Gastrocnemius medialis (tissue), 4 donors: Measurements from ENCODE around the gene HSPB7. TPM values are rescaled to one million over a fixed set of nuclear protein-coding genes. Genes with fewer than 3 reads are reported as not detected.
"Not testable (repeated sequence)": the region's sequence is repeated elsewhere in the genome, so short reads cannot be mapped to it uniquely, and the experiment has no call there.

ENCODE experiments used
- ATAC-seq, 2 donors: fragments of 150-250 bp; one replicate each; pipeline ENCODE4 v1.9.1; 2016
- DNase-seq, 2 donors: peaks; one replicate each; pipeline ENCODE4 v3.0.0-alpha.2; 2019
- H3K27ac ChIP-seq, 4 donors: fragments of 200-600 bp; sonication (generic); 1 replicate in 1 of 4; 2 replicates in 3 of 4; pipeline ENCODE4 v1.5.1; 2016 to 2018; ENCODE audit warnings: mild to moderate bottlenecking in 2 of 4, moderate library complexity in 1 of 4
- H3K27me3 ChIP-seq, 3 donors: fragments of 200-600 bp; sonication (generic) in 2 of 3; 1 replicate in 1 of 3; 2 replicates in 2 of 3; pipeline versions ENCODE4 v1.5.1 to v1.6.0; 2016 to 2019; ENCODE audit warnings: mild to moderate bottlenecking in 1 of 3, moderate library complexity in 1 of 3
- H3K36me3 ChIP-seq, 2 donors: fragments of 200-600 bp; sonication (generic) in 1 of 2; one replicate each; pipeline ENCODE4 v1.5.1; 2017 to 2018
- H3K4me1 ChIP-seq, 2 donors: fragments of 200-600 bp; sonication (generic) in 1 of 2; one replicate each; pipeline ENCODE4 v1.5.1; 2016 to 2017; ENCODE audit warnings: mild to moderate bottlenecking in 2 of 2
- H3K4me3 ChIP-seq, 4 donors: fragments of 200-600 bp; sonication (generic) in 3 of 4; 1 replicate in 1 of 4; 2 replicates in 3 of 4; pipeline ENCODE4 v1.5.1; 2016 to 2019; ENCODE audit warnings: mild to moderate bottlenecking in 2 of 4
- H3K9me3 ChIP-seq, 3 donors: fragments of 200-600 bp; sonication (generic) in 2 of 3; 1 replicate in 1 of 3; 2 replicates in 2 of 3; pipeline ENCODE4 v1.5.1; 2016 to 2019
- CTCF ChIP-seq, 5 experiments: fragments of 450-650 bp in 3 of 5; fragments of 200-600 bp in 2 of 5; sonication (generic) in 2 of 5; IDR thresholded peaks in 4 of 5; conservative IDR thresholded peaks in 1 of 5; 1 replicate in 4 of 5; 2 replicates in 1 of 5; pipeline ENCODE4 v1.5.1; 2016 to 2019; ENCODE audit warnings: antibody characterized with exemption in 5 of 5, mild to moderate bottlenecking in 3 of 5, moderate library complexity in 3 of 5
- POLR2A ChIP-seq, 2 donors: fragments of 450-650 bp; IDR thresholded peaks; one replicate each; pipeline ENCODE4 v1.6.1; 2017; ENCODE audit warnings: antibody characterized with exemption in 2 of 2, mild to moderate bottlenecking in 2 of 2, moderate library complexity in 2 of 2
- in situ Hi-C, 4 donors: fragments of 200-750 bp; cut with MboI; loops; one replicate each; pipeline versions ENCODE4 v1.15.0 to v1.8.0; 2017; ENCODE audit warnings: low sequenced_read_pairs in 4 of 4
- intact Hi-C: fragments of 100-400 bp; cut with DNase I; formaldehyde crosslinking; loops from one replicate; pipeline ENCODE4 v1.15.1; 2023; ENCODE audit warnings: low total_unique reads
- total RNA-seq, 4 donors: library from RNA; depleted of rRNA; stranded (reverse); fragments of >200 nt; gene quantifications; one replicate each; pipeline versions ENCODE4 v1.1.0 to v1.2.3, GENCODE V29; 2016

The HSPB7 gene
- total RNA-seq, 4 donors from 2014 or later, result 355 to 1,466 (median 716) TPM

DNA sequence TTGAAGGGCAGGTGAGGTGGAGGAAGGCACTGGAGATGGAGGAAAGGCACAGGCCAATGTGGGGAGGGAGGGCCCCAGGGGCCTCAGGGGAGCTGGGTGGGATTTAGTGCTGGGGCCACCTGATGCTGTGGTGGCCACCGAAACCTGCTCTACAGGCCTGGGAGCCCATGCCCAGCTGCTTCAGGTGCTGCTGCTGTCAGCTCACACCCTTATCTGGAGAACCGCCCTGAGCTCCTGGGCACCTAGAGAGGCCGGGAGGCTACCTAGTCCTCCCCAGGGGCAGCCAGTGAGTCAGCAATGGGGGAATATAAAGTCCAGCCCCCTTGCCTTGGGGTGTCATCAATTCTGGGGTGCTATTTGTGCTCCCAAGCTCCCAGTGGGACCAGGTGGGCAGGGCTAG, 43.4 kb upstream of the HSPB7 start:
- no peak for TF ChIP-seq POLR2A (IDR thresholded peaks at IDR 0.05)
- no peak for TF ChIP-seq CTCF (IDR thresholded peaks at IDR 0.05 in 4 of 5, conservative IDR thresholded peaks at IDR 0.05 in 1 of 5)
- in situ Hi-C loops, result loop anchor here in 1 of 4 donors (25.0 kb wide), 1 partner anchor 249 kb away; the partner anchor contains the start of gene UQCRHL
- no peaks in the 10 kb centered on the region for H3K4me1 ChIP-seq
- H3K27me3 ChIP-seq, result no peaks in the 10 kb centered on the region
- DNase-seq (no peak), ATAC-seq (no peak)
- H3K4me3 ChIP-seq, result no peak overlapping the region
- H3K9me3 ChIP-seq, result no peaks in the 10 kb centered on the region
- intact Hi-C loops, result no loop called here
- no peak overlapping the region for H3K27ac ChIP-seq
- no peaks in the 10 kb centered on the region for H3K36me3 ChIP-seq

DNA sequence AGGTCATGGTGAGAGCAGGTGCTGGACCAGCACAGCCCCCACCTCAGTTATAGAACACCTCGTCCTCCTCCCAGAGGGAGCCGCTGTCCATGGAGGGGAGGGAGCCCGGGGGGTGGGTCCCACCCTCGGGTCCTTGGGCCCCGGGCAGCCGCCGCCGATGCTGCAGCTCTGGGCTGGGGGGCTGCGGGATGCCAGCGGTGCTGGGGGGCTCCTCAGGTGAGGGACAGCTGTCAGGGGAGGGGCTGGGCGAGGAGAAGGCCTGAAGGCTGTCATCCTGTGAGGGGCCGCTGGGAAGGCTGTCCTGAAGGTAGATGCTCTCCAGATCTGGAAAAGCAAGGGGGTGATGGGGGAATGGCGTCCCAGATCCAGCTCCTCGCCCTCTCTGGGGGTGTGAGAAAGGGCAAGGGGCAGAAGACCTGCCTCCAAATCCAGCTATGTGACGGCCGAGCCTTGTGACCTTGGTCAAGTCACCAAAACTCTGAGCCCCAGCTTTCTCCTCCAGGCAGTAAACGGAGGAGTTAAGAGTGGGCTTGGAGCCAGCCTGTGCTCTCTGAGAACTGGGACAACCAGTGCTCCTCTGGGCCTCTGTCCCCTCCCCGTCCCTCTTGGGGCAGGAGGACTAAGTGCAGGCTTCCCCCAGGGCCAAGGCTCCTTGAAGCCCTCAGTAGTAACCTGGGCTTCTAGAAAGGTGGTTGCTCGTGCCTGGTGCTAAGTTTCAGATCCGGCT, 40.7 kb upstream of the HSPB7 start:
- not testable (repeated sequence) for ATAC-seq, H3K9me3 ChIP-seq, H3K27ac ChIP-seq, DNase-seq, H3K4me1 ChIP-seq, H3K4me3 ChIP-seq, H3K36me3 ChIP-seq, H3K27me3 ChIP-seq
- intact Hi-C loops (loop anchor here (1.0 kb wide), 2 partner anchors 8 to 21 kb away; no protein-coding TSS in a partner anchor), in situ Hi-C loops (loop anchor here in 3 of 4 donors (10.0 to 25.0 kb wide), 2 partner anchors 54 to 246 kb away; partner anchors contain the start of genes SRARP (in 2 of the 3) and UQCRHL (in 1 of the 3))

- H3K27ac ChIP-seq, H3K4me3 ChIP-seq, H3K36me3 ChIP-seq, H3K4me1 ChIP-seq, intact Hi-C loops, DNase-seq, H3K9me3 ChIP-seq, H3K27me3 ChIP-seq, ATAC-seq: not testable (repeated sequence)
- in situ Hi-C loops, result loop anchor here in 3 of 4 donors (10.0 to 25.0 kb wide), 2 partner anchors 53 to 245 kb away; partner anchors contain the start of genes SRARP (in 2 of the 3) and UQCRHL (in 1 of the 3)
Measured at GRCh38 chr1:16057314-16057915, 39.6 kb upstream of the HSPB7 start.

DNA sequence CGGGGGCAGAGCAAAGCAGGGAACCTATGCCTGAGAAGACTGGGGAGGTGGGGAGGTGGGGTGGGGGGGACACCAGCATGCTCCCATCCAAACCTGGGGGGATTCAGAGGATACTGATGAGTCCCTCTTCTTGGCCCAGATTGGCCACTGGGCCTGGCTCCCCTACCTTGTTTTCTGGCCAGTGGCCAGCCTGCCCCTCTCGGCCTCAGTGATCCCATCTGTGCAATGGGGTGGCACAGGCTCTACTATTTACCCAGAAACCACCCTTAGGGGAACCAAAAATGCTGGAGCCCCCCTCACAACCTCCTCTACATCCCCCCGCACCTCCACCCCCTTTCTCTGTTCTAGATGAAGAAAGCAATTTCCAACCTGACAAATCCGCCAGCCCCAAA, 38.7 kb upstream of the HSPB7 start:
- H3K36me3 ChIP-seq, H3K27ac ChIP-seq, H3K27me3 ChIP-seq, H3K9me3 ChIP-seq, ATAC-seq, H3K4me3 ChIP-seq, H3K4me1 ChIP-seq, DNase-seq: not testable (repeated sequence)
- in situ Hi-C loops, result loop anchor here in 3 of 4 donors (10.0 to 25.0 kb wide), 2 partner anchors 52 to 244 kb away; partner anchors contain the start of genes SRARP (in 2 of the 3) and UQCRHL (in 1 of the 3)
- intact Hi-C loops, result loop anchor here (1.0 kb wide), 2 partner anchors 47 to 264 kb away; no protein-coding TSS in a partner anchor

DNA sequence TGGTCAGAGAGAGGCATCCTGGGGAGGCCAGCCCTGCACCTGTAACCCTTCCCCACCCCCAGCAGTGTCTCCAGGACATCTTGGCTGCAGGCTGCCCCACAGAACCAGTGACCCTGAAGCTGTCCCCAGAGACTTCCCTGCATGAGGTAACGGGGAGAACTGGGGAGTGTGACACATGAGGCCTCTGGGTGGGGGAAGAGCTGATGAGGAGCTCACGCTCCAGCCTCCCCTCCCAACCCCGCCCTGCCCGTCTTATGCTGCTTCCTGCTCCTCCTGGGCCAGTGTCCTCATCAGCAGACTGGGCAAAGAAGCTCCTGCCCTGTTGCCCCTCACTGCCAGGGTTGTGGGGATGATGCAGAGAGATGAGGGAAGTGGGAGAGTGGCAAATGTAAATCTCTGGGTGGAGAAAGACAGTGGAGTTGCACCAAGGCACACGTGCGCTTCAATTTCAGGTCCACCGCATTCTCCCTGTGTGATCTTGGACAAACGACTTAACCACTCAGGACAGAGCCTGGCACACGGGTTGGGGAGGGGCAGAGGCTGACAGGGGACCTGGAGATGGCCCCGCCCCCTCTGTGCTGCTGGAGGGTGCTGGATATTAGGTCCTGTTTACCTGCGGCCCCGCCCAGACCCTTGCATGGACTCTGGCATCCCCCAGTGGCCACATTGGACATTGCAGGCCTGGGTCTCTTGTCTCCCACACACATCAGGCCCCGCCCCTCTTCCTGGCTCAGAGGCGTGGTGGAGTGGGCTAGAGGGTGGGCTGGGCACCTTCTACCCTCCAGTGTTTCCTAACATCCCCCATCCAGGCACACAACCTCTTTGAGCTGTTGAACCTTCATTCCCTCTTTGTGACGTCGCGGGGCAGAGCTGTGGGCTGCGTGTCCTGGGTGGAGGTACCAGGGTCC, 38.0 kb upstream of the HSPB7 start:
- in situ Hi-C loops, result loop anchor here in 3 of 4 donors (10.0 to 25.0 kb wide), 2 partner anchors 51 to 244 kb away; partner anchors contain the start of genes SRARP (in 2 of the 3) and UQCRHL (in 1 of the 3)
- DNase-seq, result peak; percentile 61 to 81
- H3K9me3 ChIP-seq, result no peaks in the 10 kb centered on the region
- ATAC-seq, result peak; percentile 80 to 91
- intact Hi-C loops, result loop anchor here (1.0 kb wide), 2 partner anchors 47 to 264 kb away; no protein-coding TSS in a partner anchor
- no peaks in the 10 kb centered on the region for H3K27me3 ChIP-seq
- no peak for TF ChIP-seq POLR2A (IDR thresholded peaks at IDR 0.05)
- peak; percentile 80 to 99 (median 97) for TF ChIP-seq CTCF (IDR thresholded peaks at IDR 0.05 in 4 of 5, conservative IDR thresholded peaks at IDR 0.05 in 1 of 5)
- H3K4me1 ChIP-seq, result no peaks in the 10 kb centered on the region
- H3K4me3 ChIP-seq, result no peak overlapping the region
- H3K27ac ChIP-seq, result no peak overlapping the region
- no peaks in the 10 kb centered on the region for H3K36me3 ChIP-seq
